Kidney epithelial cell (primary cell): ENCODE results near the gene ST6GAL1. TPM values are rescaled to one million over a fixed set of nuclear protein-coding genes. Genes with fewer than 3 reads are reported as not detected.
"Not testable (repeated sequence)": the region's sequence is repeated elsewhere in the genome, so short reads cannot be mapped to it uniquely, and the experiment has no call there.

Experiments
- DNase-seq: peaks from one replicate; pipeline ENCODE4 v3.0.0-alpha.2; 2010; ENCODE audit warnings: low read depth
- H3K27me3 ChIP-seq: 2 replicates; pipeline ENCODE4 v1.6.0; 2011; ENCODE audit warnings: low read length; ENCODE audit not compliant: control insufficient read depth, insufficient read depth
- H3K36me3 ChIP-seq: 2 replicates; pipeline ENCODE4 v1.5.1; 2011; ENCODE audit warnings: low read length; ENCODE audit not compliant: control insufficient read depth, insufficient read depth
- H3K4me3 ChIP-seq: 2 replicates; pipeline ENCODE4 v1.5.1; 2011; ENCODE audit warnings: low read depth, mild to moderate bottlenecking, control low read depth, low read length
- CTCF ChIP-seq: IDR thresholded peaks from 2 replicates; pipeline ENCODE4 v1.5.1; 2011; ENCODE audit warnings: mild to moderate bottlenecking, moderate library complexity, low read length, control low read depth, inconsistent platforms; ENCODE audit not compliant: insufficient read depth, poor library complexity, severe bottlenecking
- total RNA-seq: library from RNA; depleted of rRNA; stranded (reverse); fragments of >200 nt; gene quantifications from 2 replicates; pipeline ENCODE4 v1.2.3, GENCODE V29; 2015

ST6GAL1 gene
- total RNA-seq, 1 donor from 2014 or later, result 44.7 TPM

GRCh38 chr3:186998937-186999368, 68.6 kb downstream of the ST6GAL1 start:
- Histone ChIP-seq H3K27me3 (no peaks in the 10 kb centered on the region), H3K4me3 (no peak overlapping the region), H3K36me3 (no peaks in the 10 kb centered on the region)
- DNase-seq, result no peak
- no peak for TF ChIP-seq CTCF

- no peak for TF ChIP-seq CTCF
- no peaks in the 10 kb centered on the region for H3K27me3 ChIP-seq
- DNase-seq, result no peak
- H3K36me3 ChIP-seq, result no peaks in the 10 kb centered on the region
- H3K4me3 ChIP-seq, result no peak overlapping the region
Measured at GRCh38 chr3:187000711-187001151, 70.4 kb downstream of the ST6GAL1 start.

- no peak overlapping the region for H3K4me3 ChIP-seq
- TF ChIP-seq CTCF, result no peak
- no peak for DNase-seq
- H3K36me3 ChIP-seq, result no peaks in the 10 kb centered on the region
- no peaks in the 10 kb centered on the region for H3K27me3 ChIP-seq
Measured at GRCh38 chr3:187002915-187003314, 72.6 kb downstream of the ST6GAL1 start.

GRCh38 chr3:187005827-187006481, 75.6 kb downstream of the ST6GAL1 start:
- Histone ChIP-seq H3K36me3 (no peaks in the 10 kb centered on the region), H3K4me3 (no peak overlapping the region), H3K27me3 (no peaks in the 10 kb centered on the region)
- DNase-seq, result no peak
- TF ChIP-seq CTCF, result no peak

- no peaks in the 10 kb centered on the region for H3K27me3 ChIP-seq
- TF ChIP-seq CTCF, result no peak
- no peaks in the 10 kb centered on the region for H3K36me3 ChIP-seq
- H3K4me3 ChIP-seq, result no peak overlapping the region
- no peak for DNase-seq
Measured at GRCh38 chr3:187006864-187007630, 76.7 kb downstream of the ST6GAL1 start.

GRCh38 chr3:187010382-187010781, 80.1 kb downstream of the ST6GAL1 start:
- not testable (repeated sequence) for H3K4me3 ChIP-seq, H3K36me3 ChIP-seq, DNase-seq

More at GRCh38 chr3:187010382-187010781, 80.1 kb downstream of the ST6GAL1 start:
- not testable (repeated sequence) for H3K27me3 ChIP-seq
